ENCODE measurements around the gene KMO.

DNA sequence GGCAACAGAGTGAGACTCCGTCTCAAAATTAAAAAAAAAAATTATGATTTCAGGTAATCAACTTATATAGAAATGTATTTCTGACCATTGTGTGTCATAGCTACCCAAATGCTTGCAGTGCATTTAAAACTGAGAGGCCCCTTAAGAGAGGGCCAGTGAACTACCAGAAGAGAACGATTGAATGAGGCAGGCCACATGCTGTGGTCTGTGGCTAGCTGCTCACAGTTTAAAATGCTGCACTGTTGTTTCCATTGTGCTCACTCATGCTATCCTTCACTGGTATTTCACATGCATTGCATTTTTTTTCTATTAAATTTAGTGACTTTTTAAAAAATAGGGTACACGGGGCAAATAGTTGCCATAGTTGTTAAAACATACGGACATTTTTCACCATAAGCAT lies 82.0 kb downstream of the KMO start:
- no peak for TF ChIP-seq POLR2A (IDR thresholded peaks at IDR 0.05; ENCODE audit: low read depth, low read length)
- no peak for TF ChIP-seq POLR2AphosphoS5 (IDR thresholded peaks at IDR 0.05; ENCODE audit: low read depth, low read length)

Measured in GM12892 (cell line).